Fibroblast of lung (primary cell): ENCODE data around the gene COL24A1. TPM values are rescaled to one million over a fixed set of nuclear protein-coding genes. Genes with fewer than 3 reads are reported as not detected.

Experiments
- DNase-seq, 2 donors: peaks; one replicate each; pipeline versions ENCODE4 v3.0.0 to v3.0.0-alpha.2; 2010; ENCODE audit warnings: low read depth in 2 of 2
- H2AFZ ChIP-seq: 2 replicates; pipeline ENCODE4 v1.5.1; 2012; ENCODE audit warnings: low read length, control low read depth, inconsistent platforms
- H3K27ac ChIP-seq: 2 replicates; pipeline ENCODE4 v1.5.1; 2011; ENCODE audit warnings: low read length, control low read depth; ENCODE audit not compliant: insufficient read depth
- H3K27me3 ChIP-seq: 2 replicates; pipeline ENCODE4 v1.5.1; 2011; ENCODE audit warnings: mild to moderate bottlenecking, low read length; ENCODE audit not compliant: control insufficient read depth, insufficient read depth
- H3K36me3 ChIP-seq: 2 replicates; pipeline ENCODE4 v1.5.1; 2011; ENCODE audit warnings: low read length; ENCODE audit not compliant: control insufficient read depth, insufficient read depth
- H3K4me1 ChIP-seq: 2 replicates; pipeline ENCODE4 v1.5.1; 2011; ENCODE audit warnings: low read length; ENCODE audit not compliant: control insufficient read depth, insufficient read depth; ENCODE audit errors: extremely low read depth
- H3K4me2 ChIP-seq: 2 replicates; pipeline ENCODE4 v1.5.1; 2011; ENCODE audit warnings: low read length, control low read depth; ENCODE audit not compliant: insufficient read depth; ENCODE audit errors: extremely low read depth
- H3K4me3 ChIP-seq, 4 experiments: fragments of 200-600 bp in 1 of 4; sonication (generic) in 1 of 4; replicated peaks in 1 of 4; 2 replicates each; pipeline ENCODE4 v1.5.1; 2011 to 2016; ENCODE audit warnings: low read length in 4 of 4, low read depth in 3 of 4, mild to moderate bottlenecking in 3 of 4, control low read depth in 2 of 4, inconsistent platforms in 1 of 4, mixed read lengths in 1 of 4; ENCODE audit not compliant: insufficient read depth in 1 of 4; ENCODE audit errors: control extremely low read depth in 1 of 4
- H3K79me2 ChIP-seq: 2 replicates; pipeline ENCODE4 v1.5.1; 2012; ENCODE audit warnings: mild to moderate bottlenecking, low read length, inconsistent platforms; ENCODE audit not compliant: control insufficient read depth, insufficient read depth
- H3K9ac ChIP-seq: 2 replicates; pipeline ENCODE4 v1.5.1; 2011; ENCODE audit warnings: mild to moderate bottlenecking, low read length, control low read depth; ENCODE audit not compliant: insufficient read depth
- H3K9me3 ChIP-seq: 2 replicates; pipeline ENCODE4 v1.5.1; 2012; ENCODE audit warnings: low read depth, low read length; ENCODE audit not compliant: control insufficient read depth, insufficient read depth
- H4K20me1 ChIP-seq: 2 replicates; pipeline ENCODE4 v1.5.1; 2011; ENCODE audit warnings: low read length; ENCODE audit not compliant: control insufficient read depth, insufficient read depth; ENCODE audit errors: extremely low read depth
- CTCF ChIP-seq, 2 donors: IDR thresholded peaks in 1 of 2; conservative IDR thresholded peaks in 1 of 2; 1 replicate in 1 of 2; 2 replicates in 1 of 2; pipeline ENCODE4 v1.5.1; 2011 to 2012; ENCODE audit warnings: low read length in 2 of 2, control low read depth in 1 of 2, inconsistent platforms in 1 of 2, low read depth in 1 of 2, mild to moderate bottlenecking in 1 of 2
- EZH2 ChIP-seq: IDR thresholded peaks from 2 replicates; pipeline ENCODE4 v1.5.1; 2012; ENCODE audit warnings: low read length, control low read depth, mild to moderate bottlenecking; ENCODE audit errors: missing control alignments
- polyA plus RNA-seq, 2 donors: library from polyadenylated mRNA; depleted of rRNA in 1 of 2; stranded (reverse) in 1 of 2; unstranded in 1 of 2; fragments of >200 nt; gene quantifications; 2 replicates each; pipeline ENCODE4 v1.2.1, GENCODE V29; 2011 to 2012; ENCODE audit warnings: missing spikeins in 1 of 2
- total RNA-seq: library from RNA; depleted of rRNA; stranded (reverse); fragments of >200 nt; gene quantifications from 2 replicates; pipeline ENCODE4 v1.2.1, GENCODE V29; 2014

The COL24A1 gene
- total and polyA plus RNA-seq, 2 donors (not counting 1 experiment from before 2014, with no cell fraction given), result 0.31 to 3.3 TPM

GRCh38 chr1:85762804-85763203 is 393.8 kb downstream of the COL24A1 start:
- H3K9me3 ChIP-seq, result no peaks in the 10 kb centered on the region
- H2AFZ ChIP-seq, result no peak overlapping the region
- H3K4me1 ChIP-seq, result no peaks in the 10 kb centered on the region
- H3K27me3 ChIP-seq, result no peaks in the 10 kb centered on the region
- H3K9ac ChIP-seq, result no peak overlapping the region
- peak in 1 of 2 donors; percentile 5 for DNase-seq
- no peak overlapping the region for H3K4me2 ChIP-seq
- no peaks in the 10 kb centered on the region for H4K20me1 ChIP-seq
- no peak overlapping the region for H3K4me3 ChIP-seq
- H3K79me2 ChIP-seq, result no peaks in the 10 kb centered on the region
- no peaks in the 10 kb centered on the region for H3K36me3 ChIP-seq
- TF ChIP-seq EZH2 (no peak), CTCF (conservative IDR thresholded peaks at IDR 0.05 in 1 of 2, IDR thresholded peaks at IDR 0.05 in 1 of 2; ENCODE audit: low read depth in 1 of 2, low read length in 2 of 2) (no peak)
- H3K27ac ChIP-seq, result no peak overlapping the region

GRCh38 chr1:85756864-85757263 is 399.7 kb downstream of the COL24A1 start:
- no peak overlapping the region for H3K4me3 ChIP-seq
- no peaks in the 10 kb centered on the region for H4K20me1 ChIP-seq
- H3K4me1 ChIP-seq, result no peaks in the 10 kb centered on the region
- H3K79me2 ChIP-seq, result no peaks in the 10 kb centered on the region
- no peak for DNase-seq
- no peaks in the 10 kb centered on the region for H3K27me3 ChIP-seq
- no peak overlapping the region for H3K27ac ChIP-seq
- TF ChIP-seq CTCF (conservative IDR thresholded peaks at IDR 0.05 in 1 of 2, IDR thresholded peaks at IDR 0.05 in 1 of 2; ENCODE audit: low read depth in 1 of 2, low read length in 2 of 2) (no peak), EZH2 (no peak)
- H3K9me3 ChIP-seq, result no peaks in the 10 kb centered on the region
- H3K9ac ChIP-seq, result no peak overlapping the region
- H3K4me2 ChIP-seq, result no peak overlapping the region
- no peaks in the 10 kb centered on the region for H3K36me3 ChIP-seq
- no peak overlapping the region for H2AFZ ChIP-seq

GRCh38 chr1:85748120-85748519 is 408.5 kb downstream of the COL24A1 start:
- Histone ChIP-seq H2AFZ (no peak overlapping the region), H3K9ac (no peak overlapping the region), H3K4me2 (no peak overlapping the region), H3K36me3 (no peaks in the 10 kb centered on the region), H3K27ac (no peak overlapping the region), H3K4me1 (no peaks in the 10 kb centered on the region), H3K27me3 (no peaks in the 10 kb centered on the region), H3K9me3 (no peaks in the 10 kb centered on the region), H3K4me3 (no peak overlapping the region), H3K79me2 (no peaks in the 10 kb centered on the region), H4K20me1 (no peaks in the 10 kb centered on the region)
- TF ChIP-seq EZH2 (no peak), CTCF (conservative IDR thresholded peaks at IDR 0.05 in 1 of 2, IDR thresholded peaks at IDR 0.05 in 1 of 2; ENCODE audit: low read depth in 1 of 2, low read length in 2 of 2) (no peak)
- no peak for DNase-seq
